GM12864 (cell line): Measurements from ENCODE around the gene PRR22.

ENCODE experiments used
- DNase-seq: peaks from one replicate; pipeline ENCODE4 v3.0.0-alpha.2; 2011; ENCODE audit warnings: low read depth
- H3K4me3 ChIP-seq: 2 replicates; pipeline ENCODE4 v1.5.1; 2011; ENCODE audit warnings: mild to moderate bottlenecking, low read depth, low read length, control low read depth
- TF ChIP-seq, protein P1 (sequence below): IDR thresholded peaks from 2 replicates; pipeline ENCODE4 v1.5.1; 2011; ENCODE audit warnings: low read depth, mild to moderate bottlenecking, moderate library complexity, low read length, control low read depth, inconsistent platforms; ENCODE audit errors: missing control alignments

The PRR22 gene

DNA sequence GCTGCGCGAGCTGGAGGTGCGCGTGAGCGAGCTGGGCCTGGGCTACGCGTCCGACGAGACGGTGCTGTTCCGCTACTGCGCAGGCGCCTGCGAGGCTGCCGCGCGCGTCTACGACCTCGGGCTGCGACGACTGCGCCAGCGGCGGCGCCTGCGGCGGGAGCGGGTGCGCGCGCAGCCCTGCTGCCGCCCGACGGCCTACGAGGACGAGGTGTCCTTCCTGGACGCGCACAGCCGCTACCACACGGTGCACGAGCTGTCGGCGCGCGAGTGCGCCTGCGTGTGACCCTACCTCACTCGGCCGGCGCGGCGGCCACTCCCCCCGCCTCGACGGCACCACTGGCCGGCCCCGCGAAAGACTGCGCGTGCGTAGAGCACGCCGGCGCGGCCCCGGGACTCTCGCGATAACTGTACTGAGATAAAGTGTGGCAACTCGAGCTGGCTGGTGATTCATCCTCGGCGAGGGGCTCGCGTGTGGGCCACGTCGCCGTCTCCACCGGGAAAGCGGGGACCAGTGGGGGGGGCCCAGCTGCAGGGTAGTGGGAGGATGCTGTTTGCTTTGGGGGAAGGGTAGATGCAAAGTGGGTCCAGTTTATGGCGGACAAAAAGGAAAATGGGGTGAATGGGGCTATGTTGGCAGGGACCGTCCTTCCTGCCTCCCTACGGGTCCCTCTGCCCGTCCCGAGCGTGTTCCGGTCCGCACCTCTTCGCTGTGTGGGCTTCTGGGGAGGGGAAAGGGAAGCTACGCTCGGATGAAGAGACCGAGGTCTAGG lies 43.5 kb upstream of the PRR22 start:
- peak overlapping the region; percentile 66 for H3K4me3 ChIP-seq
- TF ChIP-seq, protein P1, sequence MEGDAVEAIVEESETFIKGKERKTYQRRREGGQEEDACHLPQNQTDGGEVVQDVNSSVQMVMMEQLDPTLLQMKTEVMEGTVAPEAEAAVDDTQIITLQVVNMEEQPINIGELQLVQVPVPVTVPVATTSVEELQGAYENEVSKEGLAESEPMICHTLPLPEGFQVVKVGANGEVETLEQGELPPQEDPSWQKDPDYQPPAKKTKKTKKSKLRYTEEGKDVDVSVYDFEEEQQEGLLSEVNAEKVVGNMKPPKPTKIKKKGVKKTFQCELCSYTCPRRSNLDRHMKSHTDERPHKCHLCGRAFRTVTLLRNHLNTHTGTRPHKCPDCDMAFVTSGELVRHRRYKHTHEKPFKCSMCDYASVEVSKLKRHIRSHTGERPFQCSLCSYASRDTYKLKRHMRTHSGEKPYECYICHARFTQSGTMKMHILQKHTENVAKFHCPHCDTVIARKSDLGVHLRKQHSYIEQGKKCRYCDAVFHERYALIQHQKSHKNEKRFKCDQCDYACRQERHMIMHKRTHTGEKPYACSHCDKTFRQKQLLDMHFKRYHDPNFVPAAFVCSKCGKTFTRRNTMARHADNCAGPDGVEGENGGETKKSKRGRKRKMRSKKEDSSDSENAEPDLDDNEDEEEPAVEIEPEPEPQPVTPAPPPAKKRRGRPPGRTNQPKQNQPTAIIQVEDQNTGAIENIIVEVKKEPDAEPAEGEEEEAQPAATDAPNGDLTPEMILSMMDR = no peak
- DNase-seq = peak; percentile 69

- TF ChIP-seq, protein P1 = no peak
- H3K4me3 ChIP-seq = peak overlapping the region; percentile 66
- DNase-seq = no peak
These were observed 42.9 kb upstream of the PRR22 start for GRCh38 chr19:5827342-5827890.

DNA sequence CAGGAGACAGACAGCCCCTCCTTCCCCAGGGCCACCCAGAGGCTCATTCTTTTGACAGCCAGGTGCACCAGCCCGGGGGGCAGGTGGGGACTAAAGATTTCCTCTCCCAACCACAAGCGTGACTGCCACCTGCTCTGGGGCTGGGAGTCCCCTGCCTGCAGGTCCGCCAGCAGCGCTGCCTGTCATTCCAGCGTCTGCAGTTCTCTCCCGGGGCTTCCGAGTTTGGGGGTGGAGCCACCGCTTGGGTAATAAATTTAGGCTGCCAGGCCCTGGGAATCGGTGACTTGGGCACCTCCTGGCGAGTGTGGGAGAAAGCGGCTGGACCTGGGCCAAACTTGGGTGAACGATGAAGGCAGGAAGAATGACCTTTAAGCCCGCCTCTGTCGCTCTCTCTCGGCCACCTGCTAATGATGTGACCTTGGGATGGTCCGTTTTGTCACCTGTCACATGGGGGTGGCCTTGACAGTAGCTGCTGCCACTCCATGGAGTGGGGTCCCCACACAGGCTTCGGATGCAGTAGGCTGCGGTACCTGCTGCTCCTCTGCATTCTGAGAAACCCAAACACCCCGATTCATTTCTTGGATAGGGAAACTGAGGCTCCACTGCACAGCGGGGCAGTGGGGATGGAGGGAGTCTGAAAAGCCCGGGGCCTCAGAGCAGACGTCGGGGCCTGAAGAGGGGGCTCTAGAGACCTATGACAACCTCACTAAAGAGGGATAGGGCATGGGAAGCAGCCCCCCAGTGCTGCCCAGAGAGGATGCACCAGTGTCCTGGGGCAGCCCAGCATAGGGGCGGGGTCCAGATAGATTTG lies 42.2 kb upstream of the PRR22 start:
- DNase-seq = no peak
- no peak overlapping the region for H3K4me3 ChIP-seq
- TF ChIP-seq, protein P1 = no peak

DNA sequence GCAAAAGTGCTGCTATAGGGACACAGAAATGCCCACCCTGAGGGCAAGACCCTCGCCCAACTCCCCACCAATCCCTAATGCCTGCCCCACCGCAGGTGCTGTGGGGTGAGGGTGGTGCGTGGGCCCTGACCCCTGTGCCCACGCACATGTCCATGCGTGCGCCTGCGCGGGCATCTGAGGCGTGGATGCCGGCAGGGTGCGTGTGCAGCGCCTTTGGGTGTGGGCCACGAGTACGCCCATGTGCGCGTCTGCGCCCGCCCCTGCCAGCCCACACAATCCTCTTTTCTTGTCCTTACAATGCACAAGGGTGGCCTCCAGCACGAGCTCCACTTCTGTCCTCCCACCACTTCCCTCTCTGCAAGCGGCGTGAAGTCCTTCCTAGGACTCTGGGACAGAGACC lies 40.6 kb upstream of the PRR22 start:
- H3K4me3 ChIP-seq = no peak overlapping the region
- DNase-seq = no peak
- TF ChIP-seq, protein P1 = no peak

GRCh38 chr19:5824751-5825150 lies 40.2 kb upstream of the PRR22 start:
- DNase-seq = no peak
- TF ChIP-seq, protein P1 = no peak

GRCh38 chr19:5823579-5824281 lies 39.2 kb upstream of the PRR22 start:
- no peak overlapping the region for H3K4me3 ChIP-seq
- TF ChIP-seq, protein P1 = no peak
- no peak for DNase-seq

More at GRCh38 chr19:5824751-5825150, 40.2 kb upstream of the PRR22 start:
- H3K4me3 ChIP-seq = no peak overlapping the region
